Glomerular endothelial cell (primary cell): ENCODE data around the gene TBCC. TPM values are rescaled to one million over a fixed set of nuclear protein-coding genes. Genes with fewer than 3 reads are reported as not detected.

ENCODE experiments used
- DNase-seq: peaks from one replicate; pipeline ENCODE4 v3.0.0-alpha.2; 2011; ENCODE audit warnings: low read depth, low spot score; ENCODE audit errors: extremely low read depth
- total RNA-seq: library from RNA; depleted of rRNA; stranded (reverse); fragments of >200 nt; gene quantifications from 2 replicates; pipeline ENCODE4 v1.2.3, GENCODE V29; 2015

TBCC gene
- total RNA-seq, 1 donor from 2014 or later, result 36.2 TPM

- DNase-seq, result no peak
These were observed 28.3 kb upstream of the TBCC start for GRCh38 chr6:42774201-42774600.

- DNase-seq, result no peak
These were observed 25.8 kb upstream of the TBCC start for GRCh38 chr6:42771741-42772100.

GRCh38 chr6:42769836-42770235 is 23.9 kb upstream of the TBCC start:
- no peak for DNase-seq

- DNase-seq, result no peak
These were observed 23.1 kb upstream of the TBCC start for GRCh38 chr6:42769051-42769450.

GRCh38 chr6:42766163-42766670 is 20.3 kb upstream of the TBCC start:
- no peak for DNase-seq

GRCh38 chr6:42764911-42765648 is 19.2 kb upstream of the TBCC start:
- no peak for DNase-seq

- DNase-seq, result no peak
These were observed 17.0 kb upstream of the TBCC start for GRCh38 chr6:42762950-42763349.

GRCh38 chr6:42762426-42762859 is 16.5 kb upstream of the TBCC start:
- DNase-seq, result no peak

GRCh38 chr6:42761287-42762067 is 15.6 kb upstream of the TBCC start:
- DNase-seq, result no peak

- DNase-seq, result no peak
These were observed 13.0 kb upstream of the TBCC start for GRCh38 chr6:42758756-42759430.

GRCh38 chr6:42756722-42757121 is 10.8 kb upstream of the TBCC start:
- DNase-seq, result no peak

- DNase-seq, result no peak
These were observed 8.9 kb upstream of the TBCC start for GRCh38 chr6:42754759-42755158.

GRCh38 chr6:42751055-42751454 is 5.2 kb upstream of the TBCC start:
- no peak for DNase-seq

GRCh38 chr6:42748203-42748898 is 2.4 kb upstream of the TBCC start:
- no peak for DNase-seq

GRCh38 chr6:42746463-42747391 is 824 bp upstream of the TBCC start:
- DNase-seq, result no peak

GRCh38 chr6:42745083-42745639 is 742 bp downstream of the TBCC start:
- no peak for DNase-seq

GRCh38 chr6:42744351-42744893 is 1.5 kb downstream of the TBCC start:
- DNase-seq, result no peak

- no peak for DNase-seq
These were observed 3.6 kb downstream of the TBCC start for GRCh38 chr6:42742116-42742894.
